SK-N-SH treated with all-trans-retinoic acid at 6 μM for 48 hours (cell line): Measurements from ENCODE around the gene TIMM21.

Experiments
- ATAC-seq: fragments of 200-7000 bp; cut with Tn5 transposase; 3 replicates; pipeline ENCODE4 v1.9.1; 2020; ENCODE audit warnings: mild to moderate bottlenecking, moderate library complexity
- ARNTL ChIP-seq: fragments of 450-650 bp; formaldehyde crosslinking; IDR thresholded peaks from 2 replicates; pipeline ENCODE4 v1.5.0; 2020; ENCODE audit warnings: low read depth, mild to moderate bottlenecking, moderate library complexity, borderline replicate concordance
- BACH2 ChIP-seq: fragments of 250-450 bp; sonication (Bioruptor Pico); IDR thresholded peaks from 2 replicates; pipeline ENCODE4 v1.9.0; 2021; ENCODE audit warnings: mild to moderate bottlenecking, borderline replicate concordance
- CSDC2 ChIP-seq: fragments of 250-450 bp; sonication (Bioruptor Pico); IDR thresholded peaks from 2 replicates; pipeline ENCODE4 v1.5.0; 2020; ENCODE audit warnings: mild to moderate bottlenecking, moderate library complexity
- ESRRG ChIP-seq: fragments of 250-450 bp; sonication (Bioruptor Pico); IDR thresholded peaks from 2 replicates; pipeline ENCODE4 v1.6.1; 2021; ENCODE audit warnings: mild to moderate bottlenecking
- GLIS3 ChIP-seq: fragments of 250-450 bp; sonication (Bioruptor Pico); IDR thresholded peaks from 2 replicates; pipeline ENCODE4 v1.5.0; 2020; ENCODE audit warnings: mild to moderate bottlenecking, moderate library complexity
- ISL1 ChIP-seq: fragments of 250-450 bp; sonication (Bioruptor Pico); IDR thresholded peaks from 2 replicates; pipeline ENCODE4 v2.1.2; 2022; ENCODE audit warnings: mild to moderate bottlenecking, moderate library complexity
- OSR1 ChIP-seq: fragments of 250-450 bp; sonication (Bioruptor Pico); IDR thresholded peaks from 2 replicates; pipeline ENCODE4 v1.8.0; 2022; ENCODE audit warnings: moderate library complexity, mild to moderate bottlenecking, inconsistent platforms
- PATZ1 ChIP-seq: fragments of 250-450 bp; sonication (Bioruptor Pico); IDR thresholded peaks from 2 replicates; pipeline ENCODE4 v1.8.0; 2020; ENCODE audit warnings: mild to moderate bottlenecking, moderate library complexity, borderline replicate concordance
- POU6F1 ChIP-seq: fragments of 250-450 bp; sonication (Bioruptor Pico); IDR thresholded peaks from 2 replicates; pipeline ENCODE4 v1.8.0; 2021; ENCODE audit warnings: low read depth, mild to moderate bottlenecking, moderate library complexity, borderline replicate concordance
- RARB ChIP-seq: fragments of 250-450 bp; sonication (Bioruptor Pico); IDR thresholded peaks from 2 replicates; pipeline ENCODE4 v1.8.0; 2021; ENCODE audit warnings: mild to moderate bottlenecking, moderate library complexity
- SNAI2 ChIP-seq: fragments of 250-450 bp; sonication (Bioruptor Pico); IDR thresholded peaks from 2 replicates; pipeline ENCODE4 v1.5.0; 2020; ENCODE audit warnings: mild to moderate bottlenecking, moderate library complexity
- TOX ChIP-seq: fragments of 250-450 bp; sonication (Bioruptor Pico); IDR thresholded peaks from 2 replicates; pipeline ENCODE4 v1.8.0; 2021; ENCODE audit warnings: mild to moderate bottlenecking, moderate library complexity, borderline replicate concordance
- ZC3H10 ChIP-seq: fragments of 250-450 bp; sonication (Bioruptor Pico); IDR thresholded peaks from 2 replicates; pipeline ENCODE4 v1.5.1; 2021; ENCODE audit warnings: mild to moderate bottlenecking, moderate library complexity
- ZFP3 ChIP-seq: fragments of 250-450 bp; sonication (Bioruptor Pico); IDR thresholded peaks from 2 replicates; pipeline ENCODE4 v1.5.0; 2020; ENCODE audit warnings: mild to moderate bottlenecking, moderate library complexity
- ZFP30 ChIP-seq: fragments of 450-650 bp; formaldehyde crosslinking; IDR thresholded peaks from 2 replicates; pipeline ENCODE4 v1.5.0; 2022; ENCODE audit warnings: mild to moderate bottlenecking, moderate library complexity
- ZNF565 ChIP-seq: fragments of 450-650 bp; formaldehyde crosslinking; conservative IDR thresholded peaks from 2 replicates; pipeline ENCODE4 v1.5.0; 2020; ENCODE audit warnings: low read depth, mild to moderate bottlenecking, moderate library complexity
- ZNF70 ChIP-seq: fragments of 450-650 bp; formaldehyde crosslinking; IDR thresholded peaks from 2 replicates; pipeline ENCODE4 v1.5.0; 2020; ENCODE audit warnings: mild to moderate bottlenecking, moderate library complexity
- ZNF8 ChIP-seq: fragments of 450-650 bp; formaldehyde crosslinking; IDR thresholded peaks from 2 replicates; pipeline ENCODE4 v1.5.0; 2020; ENCODE audit warnings: mild to moderate bottlenecking, moderate library complexity
- TF ChIP-seq, protein P1 (sequence below): fragments of 250-450 bp; sonication (Bioruptor Pico); IDR thresholded peaks from 2 replicates; pipeline ENCODE4 v1.5.1; 2020; ENCODE audit warnings: low read depth, mild to moderate bottlenecking, moderate library complexity

TIMM21 gene

DNA sequence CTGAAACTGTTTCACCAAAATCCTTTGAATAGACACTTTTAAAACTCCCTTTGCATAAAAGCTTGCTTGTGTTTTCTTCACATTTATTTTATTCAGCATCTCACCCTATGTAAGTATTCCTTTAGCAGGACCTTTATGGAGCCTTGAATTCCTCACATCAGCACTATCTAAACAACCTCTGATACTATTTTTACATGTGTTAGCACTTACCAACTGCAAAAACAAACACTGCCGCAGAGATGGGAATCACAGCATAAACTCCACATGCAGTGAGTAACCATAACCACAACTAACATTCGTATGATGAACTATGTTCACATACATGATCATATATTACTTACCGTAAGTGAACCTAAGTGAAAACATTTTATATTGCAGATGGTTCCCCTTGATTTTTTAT lies 16.1 kb upstream of the TIMM21 start:
- ATAC-seq = no peak
- TF ChIP-seq ARNTL (CRISPR knock-in tag) (no peak), ISL1 (CRISPR knock-in tag) (no peak), ESRRG (CRISPR knock-in tag) (no peak), ZFP3 (CRISPR knock-in tag) (no peak), ZNF565 (CRISPR knock-in tag) (no peak), ZNF70 (CRISPR knock-in tag) (no peak), PATZ1 (CRISPR knock-in tag) (no peak), BACH2 (CRISPR knock-in tag) (no peak)
- TF ChIP-seq, protein P1, sequence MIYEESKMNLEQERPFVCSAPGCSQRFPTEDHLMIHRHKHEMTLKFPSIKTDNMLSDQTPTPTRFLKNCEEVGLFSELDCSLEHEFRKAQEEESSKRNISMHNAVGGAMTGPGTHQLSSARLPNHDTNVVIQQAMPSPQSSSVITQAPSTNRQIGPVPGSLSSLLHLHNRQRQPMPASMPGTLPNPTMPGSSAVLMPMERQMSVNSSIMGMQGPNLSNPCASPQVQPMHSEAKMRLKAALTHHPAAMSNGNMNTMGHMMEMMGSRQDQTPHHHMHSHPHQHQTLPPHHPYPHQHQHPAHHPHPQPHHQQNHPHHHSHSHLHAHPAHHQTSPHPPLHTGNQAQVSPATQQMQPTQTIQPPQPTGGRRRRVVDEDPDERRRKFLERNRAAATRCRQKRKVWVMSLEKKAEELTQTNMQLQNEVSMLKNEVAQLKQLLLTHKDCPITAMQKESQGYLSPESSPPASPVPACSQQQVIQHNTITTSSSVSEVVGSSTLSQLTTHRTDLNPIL = no peak

GRCh38 chr18:74137920-74138538 lies 10.3 kb upstream of the TIMM21 start:
- ATAC-seq = no peak
- no peak for TF ChIP-seq ZNF8
- TF ChIP-seq GLIS3 (CRISPR knock-in tag) = no peak
- no peak for TF ChIP-seq OSR1

DNA sequence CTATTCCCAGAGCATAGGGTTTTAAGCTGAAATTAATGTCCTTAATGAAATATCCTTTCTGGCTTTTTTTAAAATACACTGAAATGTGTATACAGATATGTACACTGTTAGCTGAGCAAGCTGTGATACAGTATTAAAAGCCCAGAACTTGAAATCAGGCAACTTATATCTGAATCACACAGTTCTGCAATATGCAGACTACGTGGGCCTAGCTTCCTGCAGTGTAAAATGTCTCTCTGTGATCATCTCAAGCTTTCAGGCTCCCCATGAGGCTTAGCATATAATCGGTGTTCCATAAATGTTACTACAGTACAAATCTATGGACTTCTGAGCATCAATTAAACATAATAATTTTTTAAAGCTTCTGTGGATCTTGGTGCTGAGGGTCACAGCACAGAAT lies 8.9 kb upstream of the TIMM21 start:
- no peak for ATAC-seq
- TF ChIP-seq RARB = no peak
- no peak for TF ChIP-seq GLIS3 (CRISPR knock-in tag)
- TF ChIP-seq ESRRG (CRISPR knock-in tag) = no peak
- TF ChIP-seq ZC3H10 (CRISPR knock-in tag) = no peak
- no peak for TF ChIP-seq ARNTL (CRISPR knock-in tag)
- no peak for TF ChIP-seq TOX
- TF ChIP-seq PATZ1 (CRISPR knock-in tag) = no peak
- no peak for TF ChIP-seq ISL1 (CRISPR knock-in tag)
- TF ChIP-seq, protein P1 = no peak
- TF ChIP-seq ZFP30 (CRISPR knock-in tag) = no peak
- TF ChIP-seq SNAI2 = no peak
- TF ChIP-seq POU6F1 = no peak
- no peak for TF ChIP-seq ZFP3 (CRISPR knock-in tag)
- no peak for TF ChIP-seq OSR1
- no peak for TF ChIP-seq CSDC2 (CRISPR knock-in tag)
- no peak for TF ChIP-seq ZNF8
- no peak for TF ChIP-seq ZNF70 (CRISPR knock-in tag)
- TF ChIP-seq, all 23 proteins: peak for 0

DNA sequence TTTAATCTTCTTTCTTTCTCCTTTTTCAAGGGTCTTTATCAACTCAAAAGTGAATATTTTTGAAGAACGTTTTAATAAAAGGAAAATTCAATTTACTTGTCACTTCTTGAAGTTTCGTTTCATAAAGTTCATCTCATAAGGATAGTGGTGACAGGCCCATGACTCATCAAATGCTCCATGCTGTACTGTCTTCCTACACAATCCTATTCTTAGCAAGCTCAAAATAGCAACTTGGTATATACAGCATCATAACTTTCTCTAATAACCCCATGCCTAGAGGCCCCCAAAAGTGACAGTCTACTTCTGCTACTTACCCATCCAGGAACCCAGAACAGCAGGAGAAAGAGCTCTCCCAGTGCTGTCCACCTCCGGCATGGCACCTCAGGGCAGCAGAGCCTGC lies 8.4 kb upstream of the TIMM21 start:
- TF ChIP-seq ZNF8 = no peak
- no peak for TF ChIP-seq BACH2 (CRISPR knock-in tag)
- TF ChIP-seq CSDC2 (CRISPR knock-in tag) = no peak
- TF ChIP-seq OSR1 = no peak
- TF ChIP-seq, protein P1 = no peak
- TF ChIP-seq ZFP3 (CRISPR knock-in tag) = no peak
- ATAC-seq = peak; percentile 72
